GM19035 (cell line): ENCODE data around the gene BAIAP2.
A peak's percentile ranks its signal among the peaks of the same experiment; 100 is the strongest.

Experiments used
- ATAC-seq: cut with Tn5 transposase; IDR thresholded peaks from one replicate; pipeline ENCODE4 v1.9.1; 2021; ENCODE audit not compliant: unreplicated experiment

Gene BAIAP2

GRCh38 chr17:81034779-81035520 is at the start of gene BAIAP2:
Gene BAIAP2, plus strand, starts transcription at chr17:81035151. Its CDS starts 104 bp downstream, at chr17:81035255.
- ATAC-seq: peak; percentile 64

GRCh38 chr17:80986046-80986445 is 48.9 kb upstream of the BAIAP2 start:
- no peak for ATAC-seq

GRCh38 chr17:80986816-80987475 is 48.0 kb upstream of the BAIAP2 start:
- no peak for ATAC-seq

- ATAC-seq: no peak
Observed at GRCh38 chr17:80987941-80988461, 47.0 kb upstream of the BAIAP2 start.

GRCh38 chr17:80989586-80989913 is 45.4 kb upstream of the BAIAP2 start:
- ATAC-seq: no peak

GRCh38 chr17:80990921-80991644 is 43.9 kb upstream of the BAIAP2 start:
- ATAC-seq: no peak

GRCh38 chr17:80991645-80992076 is 43.3 kb upstream of the BAIAP2 start, which contains the start of gene CHMP6:
Gene CHMP6, plus strand, starts transcription at chr17:80991841. Its CDS starts 78 bp downstream, at chr17:80991919.
- peak; percentile 60 for ATAC-seq

- ATAC-seq: peak; percentile 36
Observed at GRCh38 chr17:80992077-80992947, 42.6 kb upstream of the BAIAP2 start.

- ATAC-seq: no peak
Observed at GRCh38 chr17:80992948-80993624, 41.9 kb upstream of the BAIAP2 start.

- ATAC-seq: no peak
Observed at GRCh38 chr17:80995131-80995530, 39.8 kb upstream of the BAIAP2 start.

GRCh38 chr17:80996422-80997305 is 38.3 kb upstream of the BAIAP2 start:
- no peak for ATAC-seq

- no peak for ATAC-seq
Observed at GRCh38 chr17:80997424-80998117, 37.4 kb upstream of the BAIAP2 start.

- ATAC-seq: no peak
Observed at GRCh38 chr17:80998118-80998747, 36.7 kb upstream of the BAIAP2 start.

GRCh38 chr17:80998748-80999535 is 36.0 kb upstream of the BAIAP2 start:
- ATAC-seq: no peak

GRCh38 chr17:80999536-81000333 is 35.2 kb upstream of the BAIAP2 start:
- ATAC-seq: no peak

GRCh38 chr17:81000334-81000630 is 34.7 kb upstream of the BAIAP2 start:
- no peak for ATAC-seq
